Chondrocyte (in vitro differentiated cells): ENCODE measurements around the gene TBX1. TPM values are rescaled to one million over a fixed set of nuclear protein-coding genes. Genes with fewer than 3 reads are reported as not detected.
A peak's percentile ranks its signal among the peaks of the same experiment; 100 is the strongest.

Experiments used
- DNase-seq: peaks from one replicate; pipeline ENCODE4 v3.0.0; 2021; ENCODE audit warnings: mixed read lengths, low spot score
- H3K27ac Mint-ChIP-seq: one replicate; pipeline ENCODE4 v1.8.0; 2021; ENCODE audit warnings: mild to moderate bottlenecking, moderate library complexity, mixed read lengths; ENCODE audit not compliant: unreplicated experiment
- H3K27me3 Mint-ChIP-seq: 2 replicates; pipeline ENCODE4 v1.8.0; 2021; ENCODE audit warnings: low read depth, mixed read lengths
- H3K36me3 Mint-ChIP-seq: 2 replicates; pipeline ENCODE4 v1.8.0; 2021; ENCODE audit warnings: low read depth, mixed read lengths
- H3K4me1 Mint-ChIP-seq: 2 replicates; pipeline ENCODE4 v1.8.0; 2021; ENCODE audit warnings: low read depth, mild to moderate bottlenecking, mixed read lengths
- H3K4me3 Mint-ChIP-seq: one replicate; pipeline ENCODE4 v1.8.0; 2021; ENCODE audit warnings: mild to moderate bottlenecking, moderate library complexity, mixed read lengths; ENCODE audit not compliant: unreplicated experiment
- H3K9me3 Mint-ChIP-seq: 2 replicates; pipeline ENCODE4 v1.8.0; 2021; ENCODE audit warnings: low read depth, mixed read lengths
- total RNA-seq: library from RNA; stranded (reverse); gene quantifications from 3 replicates; pipeline ENCODE4 v1.2.1, GENCODE V29; 2021
- TF ChIP-seq, protein P1 (sequence below): fragments of 200-600 bp; sonication (generic); IDR thresholded peaks from 2 replicates; pipeline ENCODE4 v1.5.0; 2021; ENCODE audit warnings: antibody characterized with exemption, mild to moderate bottlenecking, moderate library complexity

The TBX1 gene
- total RNA-seq, 1 donor from 2014 or later, result not detected

- DNase-seq, result no peak
- Mint-ChIP-seq H3K9me3 (no peaks in the 10 kb centered on the region), H3K27ac (no peak overlapping the region), H3K4me1 (peaks cover 24% of the 10 kb centered on the region), H3K4me3 (no peak overlapping the region), H3K27me3 (peaks cover 36% of the 10 kb centered on the region), H3K36me3 (no peaks in the 10 kb centered on the region)
- TF ChIP-seq, protein P1, sequence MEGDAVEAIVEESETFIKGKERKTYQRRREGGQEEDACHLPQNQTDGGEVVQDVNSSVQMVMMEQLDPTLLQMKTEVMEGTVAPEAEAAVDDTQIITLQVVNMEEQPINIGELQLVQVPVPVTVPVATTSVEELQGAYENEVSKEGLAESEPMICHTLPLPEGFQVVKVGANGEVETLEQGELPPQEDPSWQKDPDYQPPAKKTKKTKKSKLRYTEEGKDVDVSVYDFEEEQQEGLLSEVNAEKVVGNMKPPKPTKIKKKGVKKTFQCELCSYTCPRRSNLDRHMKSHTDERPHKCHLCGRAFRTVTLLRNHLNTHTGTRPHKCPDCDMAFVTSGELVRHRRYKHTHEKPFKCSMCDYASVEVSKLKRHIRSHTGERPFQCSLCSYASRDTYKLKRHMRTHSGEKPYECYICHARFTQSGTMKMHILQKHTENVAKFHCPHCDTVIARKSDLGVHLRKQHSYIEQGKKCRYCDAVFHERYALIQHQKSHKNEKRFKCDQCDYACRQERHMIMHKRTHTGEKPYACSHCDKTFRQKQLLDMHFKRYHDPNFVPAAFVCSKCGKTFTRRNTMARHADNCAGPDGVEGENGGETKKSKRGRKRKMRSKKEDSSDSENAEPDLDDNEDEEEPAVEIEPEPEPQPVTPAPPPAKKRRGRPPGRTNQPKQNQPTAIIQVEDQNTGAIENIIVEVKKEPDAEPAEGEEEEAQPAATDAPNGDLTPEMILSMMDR, result no peak
Measured at GRCh38 chr22:19757140-19757984, 3.2 kb upstream of the TBX1 start.

GRCh38 chr22:19757985-19758895 lies 2.3 kb upstream of the TBX1 start:
- Mint-ChIP-seq H3K36me3 (no peaks in the 10 kb centered on the region), H3K4me1 (peaks cover 24% of the 10 kb centered on the region), H3K27me3 (peaks cover 36% of the 10 kb centered on the region), H3K9me3 (no peaks in the 10 kb centered on the region), H3K4me3 (no peak overlapping the region), H3K27ac (no peak overlapping the region)
- no peak for DNase-seq
- TF ChIP-seq, protein P1, result no peak

DNA sequence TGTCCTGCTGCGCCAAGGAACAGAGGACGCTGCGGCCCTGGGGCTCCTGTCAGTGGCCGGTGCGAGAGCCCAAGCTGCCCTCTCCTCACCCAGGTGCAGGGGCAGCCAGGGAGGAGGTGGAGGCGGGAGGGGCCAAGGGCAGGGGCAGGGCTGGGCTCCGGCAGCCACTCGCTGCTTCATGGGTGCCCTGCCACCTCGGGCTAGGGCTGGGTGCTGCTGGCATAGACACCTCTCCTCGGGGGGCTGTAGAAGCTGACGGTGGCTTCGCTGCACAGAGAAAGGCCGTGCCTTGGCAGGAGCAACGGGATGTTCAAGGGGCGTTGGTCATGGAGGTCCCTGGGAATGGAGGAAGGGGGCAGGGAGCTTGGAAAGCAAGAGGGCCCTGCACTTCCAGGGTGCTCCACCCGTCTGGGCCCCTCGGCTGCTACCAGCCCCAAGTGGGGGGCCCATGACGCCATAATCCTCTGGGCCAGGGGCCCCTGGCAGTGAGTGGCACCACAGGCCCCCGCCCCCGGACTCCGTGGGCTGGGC lies 1.6 kb upstream of the TBX1 start:
- no peaks in the 10 kb centered on the region for H3K36me3 Mint-ChIP-seq
- peaks cover 35% of the 10 kb centered on the region for H3K27me3 Mint-ChIP-seq
- no peak for DNase-seq
- no peaks in the 10 kb centered on the region for H3K9me3 Mint-ChIP-seq
- no peak overlapping the region for H3K27ac Mint-ChIP-seq
- no peak overlapping the region for H3K4me3 Mint-ChIP-seq
- TF ChIP-seq, protein P1, result no peak
- peaks cover 24% of the 10 kb centered on the region for H3K4me1 Mint-ChIP-seq

DNA sequence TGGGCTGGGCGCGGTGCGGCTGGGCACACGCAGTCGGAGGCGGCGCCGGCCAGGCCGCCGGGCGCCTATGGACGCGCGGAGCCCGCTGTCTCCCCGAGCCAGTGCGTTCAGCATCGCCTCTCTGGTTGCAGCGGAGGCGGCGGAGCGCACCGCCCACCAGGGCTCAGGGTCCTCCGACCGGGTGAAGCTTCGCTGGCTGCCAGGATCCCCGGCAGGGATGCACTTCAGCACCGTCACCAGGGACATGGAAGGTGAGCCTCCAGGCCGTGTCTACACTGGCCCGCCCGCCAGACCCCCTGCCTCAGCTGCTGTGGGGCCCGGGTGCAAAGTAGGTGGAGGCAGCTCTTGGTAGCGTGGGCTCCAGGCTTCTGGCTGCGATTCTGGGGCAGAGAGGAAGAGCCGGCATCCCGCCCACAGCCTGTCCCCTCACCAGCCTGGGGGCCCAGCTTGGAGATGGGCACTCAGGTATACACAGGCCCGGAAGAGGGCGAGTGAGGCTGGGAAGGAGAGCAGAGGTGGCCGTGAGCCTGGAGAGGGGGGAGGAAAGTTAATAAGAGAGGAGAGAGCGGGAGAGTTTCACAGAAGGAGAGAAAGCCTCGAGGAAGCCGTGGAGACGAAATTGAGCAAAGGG lies 1.0 kb upstream of the TBX1 start:
- peaks cover 24% of the 10 kb centered on the region for H3K4me1 Mint-ChIP-seq
- DNase-seq, result no peak
- peak overlapping the region; percentile 57 for H3K4me3 Mint-ChIP-seq
- no peaks in the 10 kb centered on the region for H3K9me3 Mint-ChIP-seq
- H3K27ac Mint-ChIP-seq, result no peak overlapping the region
- H3K36me3 Mint-ChIP-seq, result no peaks in the 10 kb centered on the region
- TF ChIP-seq, protein P1, result no peak
- peaks cover 29% of the 10 kb centered on the region for H3K27me3 Mint-ChIP-seq
